HG03045 (cell line): Measurements from ENCODE around the gene GPR137.
"Not testable (repeated sequence)": the region's sequence is repeated elsewhere in the genome, so short reads cannot be mapped to it uniquely, and the experiment has no call there.

Experiments used
- ATAC-seq: cut with Tn5 transposase; IDR thresholded peaks from one replicate; pipeline ENCODE4 v1.9.1; 2021; ENCODE audit warnings: mild to moderate bottlenecking, moderate library complexity; ENCODE audit not compliant: unreplicated experiment

Gene GPR137

DNA sequence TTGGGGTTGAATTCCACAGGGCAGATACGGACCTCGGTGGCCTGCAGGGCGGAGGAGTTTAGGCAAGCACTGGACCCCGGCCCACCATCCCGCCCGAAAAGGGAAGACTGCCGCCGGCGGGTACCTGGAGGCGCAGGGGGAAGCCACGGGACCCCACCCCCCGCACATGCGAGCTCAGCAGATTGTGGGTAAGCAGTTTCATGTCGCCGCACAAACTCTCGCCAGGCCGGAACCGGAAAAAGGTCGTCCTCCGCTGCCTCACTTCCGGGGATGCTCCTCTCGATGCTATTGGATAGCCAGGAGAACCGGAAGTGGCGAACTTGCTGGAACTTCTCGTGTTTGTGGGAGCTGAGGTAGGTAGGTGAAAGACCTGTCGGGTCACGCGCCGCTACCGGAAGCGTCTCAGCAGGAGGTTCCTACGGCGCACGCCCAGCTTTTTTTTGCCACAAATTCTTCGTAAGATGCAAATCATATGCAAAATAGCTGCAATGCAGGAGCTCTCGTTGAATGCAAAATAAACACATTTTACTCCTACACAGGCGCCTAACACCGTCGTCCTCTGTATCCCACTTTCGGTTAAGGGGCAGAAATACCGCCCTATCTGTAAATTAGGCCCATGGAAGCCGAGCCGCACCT lies 31.8 kb downstream of the GPR137 start, which contains the start of gene TRMT112:
Gene TRMT112, minus strand, starts transcription at position 235 of the 636 bp plus-strand sequence. Its CDS starts 33 bp downstream, at position 202.
- ATAC-seq = peak; percentile 65

DNA sequence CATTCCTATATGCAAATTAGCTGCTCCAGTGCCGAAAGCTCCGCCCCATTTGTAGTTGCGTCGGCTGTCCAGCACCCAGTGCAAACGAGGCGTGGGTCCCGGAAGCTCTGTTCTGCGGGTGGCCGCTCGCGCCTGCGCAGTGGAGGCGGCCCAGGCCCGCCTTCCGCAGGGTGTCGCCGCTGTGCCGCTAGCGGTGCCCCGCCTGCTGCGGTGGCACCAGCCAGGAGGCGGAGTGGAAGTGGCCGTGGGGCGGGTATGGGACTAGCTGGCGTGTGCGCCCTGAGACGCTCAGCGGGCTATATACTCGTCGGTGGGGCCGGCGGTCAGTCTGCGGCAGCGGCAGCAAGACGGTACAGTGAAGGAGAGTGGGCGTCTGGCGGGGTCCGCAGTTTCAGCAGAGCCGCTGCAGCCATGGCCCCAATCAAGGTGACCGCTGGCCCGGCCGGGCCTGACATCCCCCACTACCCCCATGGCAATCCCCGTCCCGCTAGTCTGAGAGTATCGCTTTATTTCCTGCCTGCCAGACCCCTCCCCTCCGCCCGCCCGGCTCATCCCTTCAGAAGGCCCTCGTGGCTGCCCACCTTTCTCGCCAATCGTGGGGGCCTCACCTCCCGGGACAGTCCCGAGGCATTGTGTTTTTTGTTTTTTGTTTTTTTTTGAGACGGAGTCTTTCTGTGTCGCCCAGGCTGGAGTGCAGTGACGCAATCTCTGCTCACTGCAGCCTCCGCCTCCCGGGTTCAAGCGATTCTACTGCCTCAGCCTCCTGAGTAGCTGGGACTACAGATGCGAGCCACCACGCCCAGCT lies 32.5 kb downstream of the GPR137 start, which contains the start of gene PRDX5:
Gene PRDX5, plus strand, starts transcription at position 161 of the 805 bp plus-strand sequence. Its CDS starts 95 bp downstream, at position 256.
- ATAC-seq = peak; percentile 67

- ATAC-seq = no peak
Observed at GRCh38 chr11:64318766-64319761, 33.4 kb downstream of the GPR137 start.

GRCh38 chr11:64320556-64320955 lies 34.9 kb downstream of the GPR137 start:
- no peak for ATAC-seq

- ATAC-seq = no peak
Observed at GRCh38 chr11:64321026-64321425, 35.4 kb downstream of the GPR137 start.

- no peak for ATAC-seq
Observed at GRCh38 chr11:64321533-64321932, 35.9 kb downstream of the GPR137 start.

- no peak for ATAC-seq
Observed at GRCh38 chr11:64322925-64323260, 37.2 kb downstream of the GPR137 start.

DNA sequence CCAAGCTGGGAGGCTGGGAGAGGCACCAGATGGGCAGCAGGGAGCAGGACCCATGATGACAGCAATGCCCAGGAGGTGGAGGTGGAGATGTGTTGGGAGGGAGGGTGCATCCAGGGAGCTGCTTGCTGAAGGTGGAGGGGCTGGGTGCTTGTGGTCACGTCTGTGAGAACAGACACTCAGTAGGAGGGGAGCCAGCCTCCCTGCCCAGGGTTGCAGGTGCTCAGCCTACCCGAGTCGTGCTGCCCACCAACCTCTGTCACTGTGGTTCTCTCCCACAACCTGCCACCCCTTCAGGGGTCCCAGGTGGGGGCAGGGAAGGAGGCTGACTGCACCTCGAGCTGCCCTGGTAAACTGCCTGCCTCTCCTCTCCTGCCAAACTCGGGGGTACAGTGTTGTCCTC lies 37.7 kb downstream of the GPR137 start:
- ATAC-seq = no peak

- ATAC-seq = not testable (repeated sequence)
Observed at GRCh38 chr11:64323984-64324383, 38.3 kb downstream of the GPR137 start.

- ATAC-seq = no peak
Observed at GRCh38 chr11:64324692-64325469, 39.2 kb downstream of the GPR137 start.

DNA sequence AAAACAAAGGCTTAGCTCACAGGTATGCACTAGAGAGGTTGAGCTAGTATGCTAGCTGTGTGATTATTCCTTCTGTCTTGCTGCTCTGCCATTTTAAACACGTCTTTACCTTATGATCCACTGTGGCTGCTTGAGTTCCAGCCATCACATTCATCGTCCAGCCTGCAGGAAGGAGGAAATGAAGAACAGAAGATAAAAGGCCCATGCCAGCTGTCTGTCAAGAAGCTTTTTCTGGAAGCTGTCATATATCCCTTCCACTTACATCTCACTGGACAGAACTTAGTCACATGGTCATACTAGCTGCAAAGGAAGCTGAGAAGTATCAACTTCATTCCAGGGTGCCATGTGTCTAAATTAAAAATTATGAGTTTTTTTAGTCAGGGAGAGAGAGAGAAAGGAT lies 41.7 kb downstream of the GPR137 start:
- no peak for ATAC-seq

GRCh38 chr11:64327993-64328392 lies 42.3 kb downstream of the GPR137 start:
- no peak for ATAC-seq

GRCh38 chr11:64330888-64331287 lies 45.2 kb downstream of the GPR137 start:
- ATAC-seq = no peak

- ATAC-seq = no peak
Observed at GRCh38 chr11:64331569-64332371, 46.1 kb downstream of the GPR137 start.

DNA sequence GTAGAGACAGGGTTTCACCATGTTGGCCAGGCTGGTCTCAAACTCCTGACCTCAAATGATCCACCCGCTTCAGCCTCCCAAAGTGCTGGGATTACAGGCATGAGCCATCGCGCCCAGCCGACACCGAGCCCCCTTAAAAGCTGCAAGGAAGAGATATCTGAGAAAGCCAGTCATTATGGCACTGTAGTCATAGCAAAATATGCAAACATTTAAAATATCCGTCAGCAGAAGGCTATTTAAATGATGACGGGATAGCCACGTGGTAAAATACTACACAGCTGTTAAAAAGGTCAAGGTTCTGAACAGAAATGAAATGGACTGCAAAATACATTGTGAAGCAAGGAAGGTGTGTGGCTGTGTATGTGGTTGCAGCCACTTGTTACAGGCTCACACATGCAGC lies 47.9 kb downstream of the GPR137 start:
- ATAC-seq = no peak

GRCh38 chr11:64334764-64335735 lies 49.4 kb downstream of the GPR137 start:
- ATAC-seq = peak; percentile 68

GRCh38 chr11:64337538-64338249 lies 52.0 kb downstream of the GPR137 start:
- ATAC-seq = no peak

- no peak for ATAC-seq
Observed at GRCh38 chr11:64338716-64339115, 53.1 kb downstream of the GPR137 start.
